ENCODE results near the gene BUD13. TPM values are rescaled to one million over a fixed set of nuclear protein-coding genes. Genes with fewer than 3 reads are reported as not detected.

The BUD13 gene, protein sequence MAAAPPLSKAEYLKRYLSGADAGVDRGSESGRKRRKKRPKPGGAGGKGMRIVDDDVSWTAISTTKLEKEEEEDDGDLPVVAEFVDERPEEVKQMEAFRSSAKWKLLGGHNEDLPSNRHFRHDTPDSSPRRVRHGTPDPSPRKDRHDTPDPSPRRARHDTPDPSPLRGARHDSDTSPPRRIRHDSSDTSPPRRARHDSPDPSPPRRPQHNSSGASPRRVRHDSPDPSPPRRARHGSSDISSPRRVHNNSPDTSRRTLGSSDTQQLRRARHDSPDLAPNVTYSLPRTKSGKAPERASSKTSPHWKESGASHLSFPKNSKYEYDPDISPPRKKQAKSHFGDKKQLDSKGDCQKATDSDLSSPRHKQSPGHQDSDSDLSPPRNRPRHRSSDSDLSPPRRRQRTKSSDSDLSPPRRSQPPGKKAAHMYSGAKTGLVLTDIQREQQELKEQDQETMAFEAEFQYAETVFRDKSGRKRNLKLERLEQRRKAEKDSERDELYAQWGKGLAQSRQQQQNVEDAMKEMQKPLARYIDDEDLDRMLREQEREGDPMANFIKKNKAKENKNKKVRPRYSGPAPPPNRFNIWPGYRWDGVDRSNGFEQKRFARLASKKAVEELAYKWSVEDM
- total RNA-seq: 10 to 100 TPM; 12.5 to 14.7 TPM
- polyA plus RNA-seq (ENCODE audit: insufficient read length in 6 of 6): 10 to 100 TPM; 32.6 to 41.2 (median 35.8) TPM
- long read RNA-seq, donor 1, transcript BUD13-201 (10 exons, 2,196 nt): major isoform, 11 of 43 reads
- long read RNA-seq, donor 1, partial matches to known transcripts: 32 of 43 reads
- long read RNA-seq, donor 1, other reads (novel, unspliced or antisense): 0 of 43 reads
- long read RNA-seq, donor 2, partial matches to known transcripts: 13 of 17 reads
- long read RNA-seq, donor 2, other reads (novel, unspliced or antisense): 0 of 17 reads
- long read RNA-seq, donor 3, transcript BUD13-201 (10 exons, 2,196 nt): major isoform, 7 of 7 reads
- long read RNA-seq, donor 3, partial matches to known transcripts: 0 of 7 reads
- long read RNA-seq, donor 3, other reads (novel, unspliced or antisense): 0 of 7 reads
- long read RNA-seq, donor 4, partial matches to known transcripts: 1 of 6 reads
- long read RNA-seq, donor 4, other reads (novel, unspliced or antisense): 1 of 6 reads
- long read RNA-seq, donor 5, partial matches to known transcripts: 15 of 19 reads
- long read RNA-seq, donor 5, other reads (novel, unspliced or antisense): 0 of 19 reads
- long read RNA-seq, donor 6, transcript BUD13-201 (10 exons, 2,196 nt): major isoform, 11 of 30 reads
- long read RNA-seq, donor 6, partial matches to known transcripts: 19 of 30 reads
- long read RNA-seq, donor 6, other reads (novel, unspliced or antisense): 0 of 30 reads
- long read RNA-seq, donor 7, transcript BUD13-201 (10 exons, 2,196 nt): major isoform, 6 of 14 reads
- long read RNA-seq, donor 7, partial matches to known transcripts: 8 of 14 reads
- long read RNA-seq, donor 7, other reads (novel, unspliced or antisense): 0 of 14 reads
- long read RNA-seq, donor 8, partial matches to known transcripts: 7 of 11 reads
- long read RNA-seq, donor 8, other reads (novel, unspliced or antisense): 0 of 11 reads
- long read RNA-seq, donor 9: 0 reads
- long read RNA-seq, donor 10, partial matches to known transcripts: 1 of 3 reads
- long read RNA-seq, donor 10, other reads (novel, unspliced or antisense): 1 of 3 reads
- long read RNA-seq, donor 11, partial matches to known transcripts: 0 of 3 reads
- long read RNA-seq, donor 11, other reads (novel, unspliced or antisense): 0 of 3 reads
- long read RNA-seq, donor 12, partial matches to known transcripts: 5 of 9 reads
- long read RNA-seq, donor 12, other reads (novel, unspliced or antisense): 0 of 9 reads

DNA sequence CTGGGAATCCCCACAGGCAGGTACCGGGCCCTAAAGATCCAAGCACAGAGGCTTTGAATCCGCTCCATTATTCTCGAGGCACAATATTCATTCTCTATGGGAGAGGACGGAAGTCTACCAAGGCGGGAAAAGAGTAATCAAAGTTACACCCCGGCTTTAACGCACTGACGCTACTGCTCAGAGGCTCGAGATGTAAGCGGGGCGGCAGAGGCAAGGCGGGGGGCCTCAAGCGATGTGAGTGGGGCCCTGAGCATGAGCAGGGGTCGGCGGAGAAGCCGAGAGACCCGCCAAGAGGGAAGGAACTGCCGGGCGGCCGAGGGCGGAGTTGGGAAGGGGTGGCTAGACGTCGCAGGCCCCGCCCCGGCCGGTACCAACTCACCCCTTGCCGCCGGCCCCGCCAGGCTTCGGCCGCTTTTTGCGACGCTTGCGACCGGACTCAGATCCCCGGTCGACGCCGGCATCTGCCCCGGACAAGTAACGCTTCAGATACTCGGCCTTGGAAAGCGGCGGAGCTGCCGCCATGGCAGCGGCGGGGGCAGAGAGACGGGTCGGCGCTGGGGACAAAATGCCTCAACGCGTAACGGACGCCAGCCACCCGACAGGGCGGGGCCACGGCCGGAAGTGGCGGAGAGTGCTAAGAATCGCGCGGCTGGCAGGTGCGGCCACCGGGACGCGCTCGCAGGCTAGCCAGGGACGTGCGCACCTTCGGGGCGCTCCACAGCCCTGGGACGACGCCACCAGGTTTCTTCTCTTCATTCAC is at the start of gene BUD13:
TSS of gene BUD13 (minus strand) at position 545 of the 760 bp plus-strand sequence. CDS start at position 522, 23 bp downstream.
- intact Hi-C loops (cut with DNase I): no loop called here
- peaks cover 0 to 31% of the 10 kb centered on the region in 2 donors for H3K36me3 ChIP-seq
- peak; percentile 86 to 98 (median 92) for DNase-seq
- peak within 1 kb of the TSS; percentile 50 to 97 for H3K4me3 ChIP-seq
- H3K27ac ChIP-seq: peak within 1 kb of the TSS; percentile 89 to 93
- H3K27me3 ChIP-seq: no peaks in the 10 kb centered on the region
- H3K4me1 ChIP-seq: peaks cover 6 to 33% of the 10 kb centered on the region in 2 donors
- ATAC-seq: peak; percentile 96
- TF ChIP-seq, protein P1, sequence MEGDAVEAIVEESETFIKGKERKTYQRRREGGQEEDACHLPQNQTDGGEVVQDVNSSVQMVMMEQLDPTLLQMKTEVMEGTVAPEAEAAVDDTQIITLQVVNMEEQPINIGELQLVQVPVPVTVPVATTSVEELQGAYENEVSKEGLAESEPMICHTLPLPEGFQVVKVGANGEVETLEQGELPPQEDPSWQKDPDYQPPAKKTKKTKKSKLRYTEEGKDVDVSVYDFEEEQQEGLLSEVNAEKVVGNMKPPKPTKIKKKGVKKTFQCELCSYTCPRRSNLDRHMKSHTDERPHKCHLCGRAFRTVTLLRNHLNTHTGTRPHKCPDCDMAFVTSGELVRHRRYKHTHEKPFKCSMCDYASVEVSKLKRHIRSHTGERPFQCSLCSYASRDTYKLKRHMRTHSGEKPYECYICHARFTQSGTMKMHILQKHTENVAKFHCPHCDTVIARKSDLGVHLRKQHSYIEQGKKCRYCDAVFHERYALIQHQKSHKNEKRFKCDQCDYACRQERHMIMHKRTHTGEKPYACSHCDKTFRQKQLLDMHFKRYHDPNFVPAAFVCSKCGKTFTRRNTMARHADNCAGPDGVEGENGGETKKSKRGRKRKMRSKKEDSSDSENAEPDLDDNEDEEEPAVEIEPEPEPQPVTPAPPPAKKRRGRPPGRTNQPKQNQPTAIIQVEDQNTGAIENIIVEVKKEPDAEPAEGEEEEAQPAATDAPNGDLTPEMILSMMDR (IDR thresholded peaks at IDR 0.05): no peak
- H3K9me3 ChIP-seq: no peaks in the 10 kb centered on the region

DNA sequence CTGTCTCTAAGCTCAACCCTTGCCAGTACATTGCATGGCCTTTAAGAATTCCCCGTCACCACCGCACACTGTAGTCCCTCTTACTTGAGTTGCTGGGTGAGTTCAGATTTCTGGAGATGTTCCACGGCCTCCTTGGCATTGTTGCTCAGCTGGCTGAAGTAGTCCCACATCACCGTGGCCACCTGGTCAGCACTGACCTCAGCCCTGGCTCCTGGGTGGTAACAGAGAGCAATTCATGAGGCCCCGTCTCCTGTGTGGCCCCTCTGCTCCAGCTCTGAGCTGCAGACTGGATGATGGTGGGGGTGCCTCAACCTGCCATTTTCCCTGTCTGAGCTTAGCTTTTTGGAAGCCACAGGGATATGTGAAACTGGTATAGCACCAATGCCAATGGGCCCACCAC is 49.8 kb upstream of the BUD13 start:
- Histone ChIP-seq H3K4me3 (no peak overlapping the region), H3K27me3 (no peaks in the 10 kb centered on the region), H3K36me3 (no peaks in the 10 kb centered on the region), H3K4me1 (no peaks in the 10 kb centered on the region), H3K9me3 (no peaks in the 10 kb centered on the region), H3K27ac (no peak overlapping the region)
- intact Hi-C loops (cut with DNase I): no loop called here
- DNase-seq (no peak), ATAC-seq (no peak)
- TF ChIP-seq, protein P1 (IDR thresholded peaks at IDR 0.05): no peak

DNA sequence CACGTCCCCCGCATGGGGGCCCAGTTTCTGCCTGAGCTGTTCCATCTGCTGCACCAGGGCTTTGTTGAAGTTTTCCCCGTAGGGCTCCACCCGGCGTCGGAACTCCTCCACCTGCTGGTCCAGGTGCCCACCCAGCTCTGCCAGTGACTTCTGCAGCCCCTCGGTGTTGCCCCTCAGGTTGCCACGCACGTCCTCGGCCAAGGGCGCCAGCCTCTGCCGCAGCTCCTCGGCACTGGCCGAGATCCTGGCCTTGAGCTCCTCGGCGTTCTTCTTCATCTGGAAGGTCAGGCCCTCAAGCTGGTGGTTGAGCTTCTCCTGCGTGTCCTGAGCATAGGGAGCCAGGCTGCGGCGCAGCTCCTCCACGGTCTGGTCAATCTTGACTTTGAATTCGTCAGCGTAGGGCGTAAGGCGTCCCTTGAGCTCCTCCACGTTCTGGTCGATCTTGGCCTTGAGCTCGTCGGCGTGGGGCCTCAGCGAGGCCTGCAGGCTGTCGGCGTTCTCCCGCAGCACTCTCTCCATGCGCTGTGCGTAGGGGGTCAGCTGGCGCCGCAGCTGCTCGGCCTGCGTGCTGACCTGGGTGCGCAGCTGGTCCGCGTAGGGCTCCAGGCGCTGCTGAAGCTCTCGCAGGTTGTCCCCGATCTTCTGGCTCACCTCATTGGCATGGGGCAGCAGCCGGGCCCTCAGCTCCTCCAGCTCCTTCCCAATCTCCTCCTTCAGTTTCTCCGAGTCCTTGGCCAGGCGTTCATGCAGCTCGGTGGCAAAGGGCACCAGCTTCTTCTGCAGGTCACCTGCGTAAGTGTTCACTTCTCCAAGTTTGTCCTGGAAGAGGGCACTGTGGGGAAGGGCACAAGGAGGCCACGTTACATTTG is 48.5 kb upstream of the BUD13 start:
- Histone ChIP-seq H3K4me3 (no peak overlapping the region), H3K4me1 (no peaks in the 10 kb centered on the region), H3K27me3 (no peaks in the 10 kb centered on the region), H3K9me3 (no peaks in the 10 kb centered on the region), H3K27ac (no peak overlapping the region), H3K36me3 (no peaks in the 10 kb centered on the region)
- TF ChIP-seq, protein P1 (IDR thresholded peaks at IDR 0.05): no peak
- ATAC-seq (no peak), DNase-seq (no peak)
- intact Hi-C loops (cut with DNase I): no loop called here
